GM20431 (cell line): ENCODE data around the gene ACE.

Experiments
- in situ Hi-C: fragments of 300-500 bp; cut with MseI, MboI; formaldehyde crosslinking; loops from one replicate; pipeline ENCODE4 v1.15.0; 2020; ENCODE audit warnings: low sequenced_read_pairs; ENCODE audit not compliant: unreplicated experiment

The ACE gene

DNA sequence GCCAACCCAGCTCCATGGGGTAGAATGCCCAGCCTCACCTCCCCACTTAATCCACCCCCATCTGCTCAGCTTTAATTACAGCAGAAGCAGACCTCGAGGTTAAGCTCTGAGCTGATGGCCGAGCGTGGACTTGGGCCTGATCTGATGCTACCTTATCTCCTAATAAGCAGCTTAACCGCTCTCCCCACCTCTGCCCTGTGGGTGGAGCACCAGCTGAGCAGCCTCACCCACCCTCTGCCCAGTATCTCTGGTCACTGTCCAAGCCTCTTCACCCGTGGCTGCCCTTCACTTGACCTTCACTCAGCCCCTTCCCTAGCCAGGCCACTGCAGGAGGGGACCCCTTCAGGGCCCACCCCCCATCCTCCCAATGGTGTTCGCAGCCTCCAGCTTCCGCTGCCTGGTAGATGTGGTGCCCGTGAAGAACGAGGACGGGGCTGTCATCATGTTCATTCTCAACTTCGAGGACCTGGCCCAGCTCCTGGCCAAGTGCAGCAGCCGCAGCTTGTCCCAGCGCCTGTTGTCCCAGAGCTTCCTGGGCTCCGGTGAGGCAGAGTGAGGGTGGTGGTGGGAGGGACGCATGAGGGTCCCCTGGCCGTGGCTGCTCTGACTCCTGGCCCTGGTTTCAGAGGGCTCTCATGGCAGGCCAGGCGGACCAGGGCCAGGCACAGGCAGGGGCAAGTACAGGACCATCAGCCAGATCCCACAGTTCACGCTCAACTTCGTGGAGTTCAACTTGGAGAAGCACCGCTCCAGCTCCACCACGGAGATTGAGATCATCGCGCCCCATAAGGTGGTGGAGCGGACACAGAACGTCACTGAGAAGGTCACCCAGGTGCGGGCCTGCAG lies 53.1 kb downstream of the ACE start:
- in situ Hi-C loops = no loop called here

- in situ Hi-C loops = no loop called here
These were observed 53.7 kb downstream of the ACE start for GRCh38 chr17:63530557-63531021.

GRCh38 chr17:63531022-63531965 lies 54.4 kb downstream of the ACE start:
- in situ Hi-C loops = no loop called here

- in situ Hi-C loops = no loop called here
These were observed 56.7 kb downstream of the ACE start for GRCh38 chr17:63533433-63534077.

- in situ Hi-C loops = no loop called here
These were observed 57.3 kb downstream of the ACE start for GRCh38 chr17:63534078-63534570.

DNA sequence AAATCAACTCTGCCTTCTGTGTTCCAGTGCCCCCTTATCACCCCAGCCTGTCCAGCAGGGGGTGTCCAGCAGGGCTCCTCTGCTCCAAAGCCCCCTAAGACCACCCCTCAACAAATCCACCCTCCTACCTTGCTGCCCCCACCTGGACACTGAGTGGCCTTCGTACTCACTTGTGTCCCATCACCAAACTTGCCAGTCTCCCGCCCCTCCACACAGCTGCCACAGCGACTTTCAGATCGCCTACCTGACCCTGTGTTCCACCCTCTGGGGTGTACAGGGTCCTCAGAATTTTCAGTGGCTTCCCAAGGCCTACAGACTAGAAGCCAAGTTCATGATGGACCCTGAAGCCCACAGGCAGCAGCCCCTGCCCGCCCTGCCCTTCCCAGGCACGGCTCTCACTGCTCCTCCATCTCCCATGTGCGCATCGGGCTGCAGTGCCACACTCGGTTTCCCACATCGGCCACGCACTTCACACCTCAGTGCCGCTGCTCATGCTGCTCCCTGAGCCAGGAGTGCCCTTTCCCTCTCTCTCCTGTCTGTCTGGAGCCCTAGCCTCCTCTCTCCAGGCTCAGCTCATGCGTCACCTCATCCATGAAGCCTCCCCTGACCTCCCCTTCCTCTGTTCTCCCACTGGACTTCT lies 58.1 kb downstream of the ACE start:
- in situ Hi-C loops = no loop called here

DNA sequence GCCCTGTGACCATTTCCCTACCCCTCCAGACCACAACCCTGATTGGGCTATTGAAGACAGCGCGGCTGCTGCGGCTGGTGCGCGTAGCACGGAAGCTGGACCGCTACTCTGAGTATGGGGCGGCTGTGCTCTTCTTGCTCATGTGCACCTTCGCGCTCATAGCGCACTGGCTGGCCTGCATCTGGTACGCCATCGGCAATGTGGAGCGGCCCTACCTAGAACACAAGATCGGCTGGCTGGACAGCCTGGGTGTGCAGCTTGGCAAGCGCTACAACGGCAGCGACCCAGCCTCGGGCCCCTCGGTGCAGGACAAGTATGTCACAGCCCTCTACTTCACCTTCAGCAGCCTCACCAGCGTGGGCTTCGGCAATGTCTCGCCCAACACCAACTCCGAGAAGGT lies 58.8 kb downstream of the ACE start:
- in situ Hi-C loops = no loop called here

DNA sequence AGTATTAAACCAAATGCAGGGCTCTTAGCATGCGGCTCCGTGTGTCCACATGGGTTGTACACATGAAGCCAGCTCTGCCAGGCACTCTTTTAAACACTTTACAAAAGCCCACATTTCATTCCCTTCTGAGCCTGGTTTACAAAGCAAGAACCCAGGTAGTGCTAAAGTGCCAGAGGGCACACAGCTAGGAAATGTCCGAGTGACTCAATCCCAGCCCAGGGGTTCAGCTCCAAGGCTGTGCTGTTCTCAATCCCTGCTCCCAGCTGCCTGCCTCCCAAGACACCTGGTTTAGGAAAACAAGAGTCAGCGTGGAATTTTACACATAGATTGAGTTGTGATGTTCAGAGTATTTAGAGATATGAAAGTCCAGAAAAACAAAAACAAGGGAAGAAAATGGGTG lies 60.1 kb downstream of the ACE start:
- in situ Hi-C loops = no loop called here

GRCh38 chr17:63537991-63538692 lies 61.3 kb downstream of the ACE start:
- in situ Hi-C loops = no loop called here

- in situ Hi-C loops = no loop called here
These were observed 62.1 kb downstream of the ACE start for GRCh38 chr17:63538693-63539595.

DNA sequence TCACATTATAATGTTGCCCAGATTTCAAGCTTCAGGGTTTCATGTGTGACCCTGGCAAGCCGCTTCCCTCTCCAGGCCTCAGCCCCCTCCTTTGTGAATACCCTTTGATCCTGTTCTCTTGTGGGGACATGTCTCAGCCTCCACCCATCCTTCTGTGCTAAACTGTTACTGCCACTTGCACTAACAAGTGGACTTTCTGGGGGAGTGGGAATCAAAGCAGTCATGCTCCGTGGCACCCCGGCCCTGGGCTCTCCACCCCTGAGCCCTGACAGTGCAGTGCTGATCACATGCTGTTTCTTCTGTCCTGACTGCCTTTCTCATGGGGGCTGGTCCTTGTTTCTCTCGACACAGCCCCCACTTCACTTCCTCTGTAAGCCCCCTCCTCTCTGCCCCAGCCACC lies 63.7 kb downstream of the ACE start:
- in situ Hi-C loops = no loop called here

GRCh38 chr17:63542218-63542545 lies 65.3 kb downstream of the ACE start:
- in situ Hi-C loops = no loop called here

DNA sequence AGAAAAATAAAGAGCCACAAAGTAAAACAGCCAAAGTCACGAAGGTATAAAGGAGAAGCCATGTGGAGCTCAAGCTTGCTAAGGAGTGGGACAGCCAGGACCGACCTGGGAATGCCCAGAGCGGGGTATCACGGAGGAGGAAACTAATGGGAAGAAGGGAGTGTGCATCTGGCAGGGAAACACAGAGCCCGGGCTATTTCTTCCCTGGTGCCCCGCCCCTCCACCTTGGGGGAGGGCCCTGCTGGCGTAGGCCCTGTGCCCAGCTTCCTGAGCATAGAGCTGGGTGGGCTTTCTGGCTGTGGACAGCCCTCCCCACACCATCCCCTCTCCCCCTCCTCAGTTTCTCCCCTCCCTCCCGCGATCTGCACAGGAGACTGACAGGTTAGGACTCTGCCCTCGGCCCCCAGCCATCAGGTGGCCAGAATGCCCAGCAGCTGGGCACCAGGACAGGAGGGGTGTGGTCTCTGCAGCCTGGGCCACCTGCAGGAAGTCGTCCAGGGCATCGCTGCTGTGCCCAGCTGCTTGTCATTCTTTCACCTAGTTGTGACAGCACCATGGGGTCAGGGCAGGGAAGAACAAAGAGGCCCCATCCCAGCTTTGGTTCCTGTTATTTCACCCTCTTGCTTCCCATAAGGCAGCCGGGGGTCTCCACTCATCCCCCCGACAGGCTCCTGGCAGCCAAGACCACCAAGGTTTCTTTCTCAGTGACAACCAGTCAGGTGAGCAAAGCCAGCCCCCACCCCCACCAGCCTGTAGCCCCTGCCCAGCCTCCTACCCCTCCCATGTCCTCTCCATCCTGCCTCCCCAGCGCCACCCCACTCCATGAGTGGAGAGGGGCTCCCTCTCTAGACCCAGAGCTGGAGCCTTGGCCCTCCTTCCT lies 66.3 kb downstream of the ACE start:
- in situ Hi-C loops = no loop called here

DNA sequence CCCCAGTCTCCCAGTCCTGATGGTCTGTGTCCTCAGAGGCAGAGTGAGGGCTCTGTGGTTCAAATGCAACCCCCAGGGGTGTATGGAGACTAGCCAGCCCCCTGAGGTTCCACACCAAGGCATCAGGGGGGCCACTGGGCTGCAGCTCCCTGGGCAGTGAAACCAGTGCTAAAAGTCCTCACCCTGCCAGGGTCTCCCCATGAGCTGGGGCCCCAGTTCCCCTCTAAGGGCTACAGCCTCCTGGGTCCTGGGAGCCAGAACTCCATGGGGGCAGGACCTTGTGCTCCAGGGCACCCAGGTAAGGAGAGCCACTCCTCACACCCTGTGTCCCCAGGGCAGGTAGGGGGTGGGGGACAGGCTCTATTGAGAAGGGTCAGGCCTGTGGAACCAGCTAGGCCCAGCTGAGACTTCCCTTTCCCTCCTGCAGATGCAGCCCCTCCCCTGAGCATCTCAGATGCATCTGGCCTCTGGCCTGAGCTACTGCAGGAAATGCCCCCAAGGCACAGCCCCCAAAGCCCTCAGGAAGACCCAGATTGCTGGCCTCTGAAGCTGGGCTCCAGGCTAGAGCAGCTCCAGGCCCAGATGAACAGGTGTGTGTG lies 67.1 kb downstream of the ACE start:
- in situ Hi-C loops = no loop called here

GRCh38 chr17:63544467-63545301 lies 67.8 kb downstream of the ACE start:
- in situ Hi-C loops = no loop called here
